ENCODE measurements around the gene JAKMIP3. TPM values are rescaled to one million over a fixed set of nuclear protein-coding genes. Genes with fewer than 3 reads are reported as not detected.

Gene JAKMIP3
- total RNA-seq, 4 donors from 2014 or later = 0.42 to 0.98 (median 0.67) TPM

- TF ChIP-seq POLR2A (IDR thresholded peaks at IDR 0.05) (no peak), CTCF (IDR thresholded peaks at IDR 0.05) (no peak), EP300 (IDR thresholded peaks at IDR 0.05) (no peak)
- no peak for DNase-seq (ENCODE audit: low spot score in 2 of 2)
- 58% methylated on average over 19 to 22 of the region's 22 CpGs for WGBS, 2 donors
- peaks cover 0 to 7% (median 0%) of the 10 kb centered on the region in 4 donors for H3K9me3 ChIP-seq
- no peak overlapping the region for H3K4me3 ChIP-seq
- no peaks in the 10 kb centered on the region for H3K36me3 ChIP-seq
- no peak overlapping the region for H3K27ac ChIP-seq
- peaks cover 0 to 27% of the 10 kb centered on the region in 2 donors for H3K27me3 ChIP-seq
- H3K4me1 ChIP-seq = no peaks in the 10 kb centered on the region
Observed at GRCh38 chr10:132043861-132044695, 21.7 kb upstream of the JAKMIP3 start.

GRCh38 chr10:132044803-132045202, 20.9 kb upstream of the JAKMIP3 start:
- 82 to 85% methylated on average over 16 to 18 of the region's 18 CpGs for WGBS, 2 donors
- no peak overlapping the region for H3K4me3 ChIP-seq
- no peak for DNase-seq (ENCODE audit: low spot score in 2 of 2)
- H3K9me3 ChIP-seq = peaks cover 0 to 11% (median 0%) of the 10 kb centered on the region in 4 donors
- H3K4me1 ChIP-seq = no peaks in the 10 kb centered on the region
- no peak for TF ChIP-seq CTCF (IDR thresholded peaks at IDR 0.05)
- TF ChIP-seq POLR2A (IDR thresholded peaks at IDR 0.05) = no peak
- no peak for TF ChIP-seq EP300 (IDR thresholded peaks at IDR 0.05)
- H3K27me3 ChIP-seq = peaks cover 0 to 23% of the 10 kb centered on the region in 2 donors
- H3K27ac ChIP-seq = no peak overlapping the region
- no peaks in the 10 kb centered on the region for H3K36me3 ChIP-seq

GRCh38 chr10:132045324-132045723, 20.4 kb upstream of the JAKMIP3 start:
- Histone ChIP-seq H3K4me3 (no peak overlapping the region), H3K9me3 (peaks cover 0 to 14% (median 0%) of the 10 kb centered on the region in 4 donors), H3K4me1 (no peaks in the 10 kb centered on the region), H3K27me3 (peaks cover 0 to 23% of the 10 kb centered on the region in 2 donors), H3K36me3 (no peaks in the 10 kb centered on the region), H3K27ac (no peak overlapping the region)
- no peak for DNase-seq (ENCODE audit: low spot score in 2 of 2)
- TF ChIP-seq EP300 (IDR thresholded peaks at IDR 0.05) (no peak), POLR2A (IDR thresholded peaks at IDR 0.05) (no peak), CTCF (IDR thresholded peaks at IDR 0.05) (no peak)
- WGBS, 2 donors = 92 to 93% methylated on average over 9 of the region's 9 CpGs

- H3K4me1 ChIP-seq = no peaks in the 10 kb centered on the region
- no peaks in the 10 kb centered on the region for H3K36me3 ChIP-seq
- peaks cover 0 to 32% (median 11%) of the 10 kb centered on the region in 4 donors for H3K9me3 ChIP-seq
- H3K4me3 ChIP-seq = no peak overlapping the region
- TF ChIP-seq EP300 (IDR thresholded peaks at IDR 0.05) (no peak), POLR2A (IDR thresholded peaks at IDR 0.05) (no peak), CTCF (IDR thresholded peaks at IDR 0.05) (no peak)
- WGBS, 2 donors = 80 to 89% methylated on average over 23 to 33 of the region's 42 CpGs
- H3K27me3 ChIP-seq = peaks cover 0 to 23% of the 10 kb centered on the region in 2 donors
- no peak overlapping the region for H3K27ac ChIP-seq
- DNase-seq (ENCODE audit: low spot score in 2 of 2) = no peak
Observed at GRCh38 chr10:132047575-132048293, 18.0 kb upstream of the JAKMIP3 start.

GRCh38 chr10:132048294-132048667, 17.5 kb upstream of the JAKMIP3 start:
- Histone ChIP-seq H3K4me3 (no peak overlapping the region), H3K4me1 (no peaks in the 10 kb centered on the region), H3K36me3 (no peaks in the 10 kb centered on the region), H3K9me3 (peaks cover 0 to 37% (median 12%) of the 10 kb centered on the region in 4 donors), H3K27me3 (peaks cover 0 to 20% of the 10 kb centered on the region in 2 donors), H3K27ac (no peak overlapping the region)
- WGBS, 2 donors = 69% methylated on average over 7 of the region's 7 CpGs
- DNase-seq (ENCODE audit: low spot score in 2 of 2) = no peak
- no peak for TF ChIP-seq EP300 (IDR thresholded peaks at IDR 0.05)
